A549 (cell line): ENCODE results near the gene NRXN3. TPM values are rescaled to one million over a fixed set of nuclear protein-coding genes. Genes with fewer than 3 reads are reported as not detected.

Experiments
- ATAC-seq, 2 experiments: fragments of 200-7000 bp in 1 of 2; fragments of >200 bp in 1 of 2; cut with Nextera tagmentation in 1 of 2; cut with Tn5 transposase in 1 of 2; 3 replicates each; pipeline versions ENCODE4 v1.8.0 to v1.9.1; 2018 to 2020; ENCODE audit warnings: mild to moderate bottlenecking in 1 of 2, moderate library complexity in 1 of 2
- CTCF ChIA-PET: fragments of 300-600 bp; sonication (Branson Sonifier 250); formaldehyde crosslinking; extraction: SDS; loops from one replicate; lab custom pipeline; 2021; ENCODE audit warnings: antibody characterized with exemption, inconsistent platforms; lab: Yijun Ruan, JAX
- POLR2A ChIA-PET: fragments of 350-600 bp; formaldehyde crosslinking; extraction: SDS; loops from one replicate; lab custom pipeline; 2021; ENCODE audit warnings: antibody characterized with exemption, inconsistent platforms; lab: Yijun Ruan, JAX
- DNase-seq, 2 experiments: peaks; one replicate each; pipeline versions ENCODE4 v3.0.0 to v3.0.0-alpha.2; 2011 to 2016; ENCODE audit warnings: low read depth in 1 of 2, low spot score in 1 of 2
- FAIRE-seq: peaks from 2 replicates; lab custom pipeline; 2011; peaks lifted over from hg19 to GRCh38; lab: Jason Lieb, UNC
- H3K27ac ChIP-seq, 2 experiments: fragments of >200 bp; sonication (Bioruptor Twin); formaldehyde crosslinking; 3 replicates each; pipeline ENCODE4 v1.5.1; 2016 to 2017
- H3K4me1 ChIP-seq: fragments of >200 bp; sonication (Bioruptor Twin); formaldehyde crosslinking; 3 replicates; pipeline ENCODE4 v1.6.1; 2016
- H3K4me2 ChIP-seq: fragments of >200 bp; sonication (Bioruptor Twin); formaldehyde crosslinking; 3 replicates; pipeline ENCODE4 v1.6.1; 2016
- H3K4me3 ChIP-seq: fragments of >200 bp; sonication (Bioruptor Twin); formaldehyde crosslinking; 3 replicates; pipeline ENCODE4 v1.5.1; 2016
- H3K9me3 ChIP-seq: fragments of >200 bp; sonication (Bioruptor Twin); formaldehyde crosslinking; 3 replicates; pipeline ENCODE4 v1.6.1; 2016
- CBX2 ChIP-seq: fragments of 200-600 bp; sonication (generic); IDR thresholded peaks from 2 replicates; pipeline ENCODE4 v1.6.1; 2016; ENCODE audit warnings: low read depth, mild to moderate bottlenecking, borderline replicate concordance
- CHD2 ChIP-seq: fragments of 150-350 bp; IDR thresholded peaks from 2 replicates; pipeline ENCODE4 v1.6.1; 2014; ENCODE audit warnings: low read length; ENCODE audit not compliant: partially characterized antibody
- CTCF ChIP-seq: fragments of >200 bp; sonication (Bioruptor Twin); formaldehyde crosslinking; IDR thresholded peaks from 3 replicates; pipeline ENCODE4 v1.5.1; 2016
- EHMT2 ChIP-seq: fragments of 200-600 bp; sonication (generic); IDR thresholded peaks from 2 replicates; pipeline ENCODE4 v1.6.1; 2016; ENCODE audit warnings: antibody characterized with exemption, low read depth, mild to moderate bottlenecking, moderate library complexity
- EP300 ChIP-seq, 2 experiments: fragments of >200 bp; sonication (Bioruptor Twin); formaldehyde crosslinking; IDR thresholded peaks; 2 replicates in 1 of 2; 3 replicates in 1 of 2; pipeline ENCODE4 v1.6.1; 2016 to 2017
- FOSB ChIP-seq: fragments of 250-450 bp; sonication (Bioruptor Pico); IDR thresholded peaks from 2 replicates; pipeline ENCODE4 v1.5.0; 2020; ENCODE audit warnings: mild to moderate bottlenecking, moderate library complexity
- GATA3 ChIP-seq: IDR thresholded peaks from 2 replicates; pipeline ENCODE4 v1.6.1; 2012; ENCODE audit warnings: borderline replicate concordance
- HOXA7 ChIP-seq: fragments of 250-450 bp; sonication (Bioruptor Pico); IDR thresholded peaks from 2 replicates; pipeline ENCODE4 v1.5.0; 2020; ENCODE audit warnings: mild to moderate bottlenecking, moderate library complexity
- HOXB5 ChIP-seq: fragments of 250-450 bp; sonication (Bioruptor Pico); IDR thresholded peaks from 2 replicates; pipeline ENCODE4 v1.5.0; 2020; ENCODE audit warnings: mild to moderate bottlenecking, moderate library complexity
- JUN ChIP-seq, 2 experiments: fragments of >200 bp; sonication (Bioruptor Twin); formaldehyde crosslinking; IDR thresholded peaks; 2 replicates in 1 of 2; 3 replicates in 1 of 2; pipeline ENCODE4 v1.6.1; 2016 to 2017
- KDM1A ChIP-seq: fragments of 200-600 bp; sonication (generic); IDR thresholded peaks from 2 replicates; pipeline ENCODE4 v1.6.1; 2016; ENCODE audit warnings: low read depth, mild to moderate bottlenecking
- MAFK ChIP-seq: fragments of 450-650 bp; IDR thresholded peaks from 2 replicates; pipeline ENCODE4 v1.6.1; 2014; ENCODE audit not compliant: partially characterized antibody
- MAX ChIP-seq: IDR thresholded peaks from 2 replicates; pipeline ENCODE4 v1.6.1; 2012
- MYC ChIP-seq: IDR thresholded peaks from 2 replicates; pipeline ENCODE4 v1.6.1; 2012; ENCODE audit warnings: mild to moderate bottlenecking, inconsistent platforms, low read length, improper control_type of control experiment, borderline replicate concordance
- NFE2L2 ChIP-seq: fragments of 150-350 bp; conservative IDR thresholded peaks from 2 replicates; pipeline ENCODE4 v1.6.1; 2014; ENCODE audit warnings: low read length
- PHF8 ChIP-seq: fragments of 200-600 bp; sonication (generic); IDR thresholded peaks from 2 replicates; pipeline ENCODE4 v1.6.1; 2016; ENCODE audit warnings: low read depth, mild to moderate bottlenecking, antibody characterized with exemption, moderate library complexity, borderline replicate concordance
- POLR2A ChIP-seq: IDR thresholded peaks from 2 replicates; pipeline ENCODE4 v1.6.1; 2012; ENCODE audit warnings: mild to moderate bottlenecking, low read length
- RAD21 ChIP-seq, 2 experiments: fragments of >200 bp in 1 of 2; sonication (Bioruptor Twin) in 1 of 2; formaldehyde crosslinking in 1 of 2; IDR thresholded peaks in 1 of 2; conservative IDR thresholded peaks in 1 of 2; 2 replicates in 1 of 2; 3 replicates in 1 of 2; pipeline ENCODE4 v1.6.1; 2012 to 2018; ENCODE audit warnings: inconsistent platforms in 1 of 2
- RFX5 ChIP-seq: fragments of 450-650 bp; IDR thresholded peaks from 2 replicates; pipeline ENCODE4 v1.7.1; 2014; ENCODE audit warnings: antibody characterized with exemption, mild to moderate bottlenecking, moderate library complexity
- RNF2 ChIP-seq: fragments of 200-600 bp; sonication (generic); IDR thresholded peaks from 2 replicates; pipeline ENCODE4 v1.6.1; 2016; ENCODE audit warnings: low read depth, mild to moderate bottlenecking, antibody characterized with exemption, moderate library complexity, borderline replicate concordance
- SREBF2 ChIP-seq: fragments of 450-650 bp; IDR thresholded peaks from 2 replicates; pipeline ENCODE4 v1.6.1; 2014; ENCODE audit warnings: mild to moderate bottlenecking, moderate library complexity
- TP53 ChIP-seq: fragments of 250-450 bp; sonication (Bioruptor Pico); IDR thresholded peaks from 2 replicates; pipeline ENCODE4 v1.5.0; 2021; ENCODE audit warnings: mild to moderate bottlenecking, moderate library complexity
- USF2 ChIP-seq: fragments of 450-650 bp; IDR thresholded peaks from 2 replicates; pipeline ENCODE4 v1.6.1; 2014; ENCODE audit warnings: antibody characterized with exemption
- ZC3H11A ChIP-seq: fragments of 450-650 bp; IDR thresholded peaks from 2 replicates; pipeline ENCODE4 v1.6.1; 2014; ENCODE audit warnings: antibody characterized with exemption, mild to moderate bottlenecking
- ZFP36 ChIP-seq: fragments of 450-650 bp; IDR thresholded peaks from 2 replicates; pipeline ENCODE4 v1.6.1; 2014; ENCODE audit warnings: borderline replicate concordance; ENCODE audit not compliant: partially characterized antibody
- ZSCAN20 ChIP-seq: fragments of 250-450 bp; sonication (Bioruptor Pico); IDR thresholded peaks from 2 replicates; pipeline ENCODE4 v1.8.0; 2022; ENCODE audit warnings: mild to moderate bottlenecking, moderate library complexity
- WGBS: methylation state at CpG from one replicate; pipeline ENCODE4 v1.1.6; 2017; ENCODE audit errors: missing lambda C conversion rate; 5-methylcytosine and 5-hydroxymethylcytosine counted together
- polyA plus RNA-seq, 4 experiments: library from polyadenylated mRNA; depleted of rRNA in 3 of 4; stranded (reverse); fragments of >200 nt; fragmentation: RNase III in 1 of 4; extraction: RNeasy Plus Mini Kit Qiagen cat#74134 plus additional on column Dnase treatment in 1 of 4; gene quantifications; 2 replicates in 3 of 4; 3 replicates in 1 of 4; pipeline ENCODE4 v1.2.3, GENCODE V29; 2011 to 2017

The NRXN3 gene
- polyA plus RNA-seq, 2 of the 4 experiments (the other 2 are of a cell fraction) = 0.62 to 2.3 TPM

- H3K27ac ChIP-seq = no peak overlapping the region
- no peaks in the 10 kb centered on the region for H3K4me1 ChIP-seq
- no peak overlapping the region for H3K4me2 ChIP-seq
- WGBS = 8% methylated on average over 1 of the region's 1 CpG
- no peaks in the 10 kb centered on the region for H3K9me3 ChIP-seq
- DNase-seq (no peak), FAIRE-seq (no peak), ATAC-seq (no peak)
- ChIA-PET POLR2A (no interaction called here), CTCF (interaction anchor here (1.1 kb wide), 1 partner anchor 12 kb away, joined by 3 read pairs; no protein-coding TSS in a partner anchor)
- TF ChIP-seq EP300 (IDR thresholded peaks at IDR 0.05) (no peak), MAFK (peak; percentile 26)
- no peak overlapping the region for H3K4me3 ChIP-seq
Measured at GRCh38 chr14:79570648-79571047, 1400.5 kb downstream of the NRXN3 start.

GRCh38 chr14:79571366-79571765, 1401.2 kb downstream of the NRXN3 start:
- Histone ChIP-seq H3K9me3 (no peaks in the 10 kb centered on the region), H3K4me3 (no peak overlapping the region), H3K4me2 (no peak overlapping the region), H3K27ac (no peak overlapping the region), H3K4me1 (no peaks in the 10 kb centered on the region)
- ChIA-PET POLR2A (no interaction called here), CTCF (interaction anchor here (1.1 kb wide), 1 partner anchor 13 kb away, joined by 3 read pairs; no protein-coding TSS in a partner anchor)
- DNase-seq (no peak), ATAC-seq (no peak), FAIRE-seq (no peak)
- TF ChIP-seq RNF2 (no peak), ZFP36 (no peak), JUN (IDR thresholded peaks at IDR 0.05) (no peak), NFE2L2 (no peak), CTCF (no peak), EHMT2 (no peak), ZC3H11A (no peak), FOSB (CRISPR knock-in tag) (no peak), KDM1A (no peak), RAD21 (conservative IDR thresholded peaks at IDR 0.05 in 1 of 2, IDR thresholded peaks at IDR 0.05 in 1 of 2) (no peak)
- 54% methylated on average over 4 of the region's 4 CpGs for WGBS

- no peak for DNase-seq
- CTCF ChIA-PET = no interaction called here
Measured at GRCh38 chr14:79573486-79573885, 1403.3 kb downstream of the NRXN3 start.

More at GRCh38 chr14:79573486-79573885, 1403.3 kb downstream of the NRXN3 start:
- Histone ChIP-seq H3K4me2 (no peak overlapping the region), H3K27ac (no peak overlapping the region), H3K4me3 (no peak overlapping the region), H3K9me3 (no peaks in the 10 kb centered on the region), H3K4me1 (peaks cover 11% of the 10 kb centered on the region)
- FAIRE-seq = no peak
- POLR2A ChIA-PET = no interaction called here
- WGBS = 40% methylated on average over 2 of the region's 2 CpGs
- ATAC-seq = no peak
- TF ChIP-seq NFE2L2 (no peak), USF2 (no peak), PHF8 (no peak), SREBF2 (no peak), MAX (no peak), POLR2A (no peak), ZSCAN20 (CRISPR knock-in tag) (no peak), MYC (no peak), ZFP36 (no peak), CTCF (no peak), CBX2 (no peak), RFX5 (no peak), KDM1A (no peak), GATA3 (no peak), JUN (IDR thresholded peaks at IDR 0.05) (no peak), HOXA7 (CRISPR knock-in tag) (no peak), HOXB5 (no peak), TP53 (CRISPR knock-in tag) (no peak), FOSB (CRISPR knock-in tag) (no peak), CHD2 (no peak)
